Stimulated activated CD8-positive, alpha-beta memory T cell treated with anti-CD3 and anti-CD28 coated beads, Interleukin-15, amount 100 ng/mL, for 24 hours (primary cell): ENCODE results near the gene CCDC134.
"Not testable (repeated sequence)": the region's sequence is repeated elsewhere in the genome, so short reads cannot be mapped to it uniquely, and the experiment has no call there.

ENCODE experiments used
- DNase-seq: peaks from one replicate; pipeline ENCODE4 v3.0.0-alpha.2; 2020; ENCODE audit warnings: low read depth

CCDC134 gene

DNA sequence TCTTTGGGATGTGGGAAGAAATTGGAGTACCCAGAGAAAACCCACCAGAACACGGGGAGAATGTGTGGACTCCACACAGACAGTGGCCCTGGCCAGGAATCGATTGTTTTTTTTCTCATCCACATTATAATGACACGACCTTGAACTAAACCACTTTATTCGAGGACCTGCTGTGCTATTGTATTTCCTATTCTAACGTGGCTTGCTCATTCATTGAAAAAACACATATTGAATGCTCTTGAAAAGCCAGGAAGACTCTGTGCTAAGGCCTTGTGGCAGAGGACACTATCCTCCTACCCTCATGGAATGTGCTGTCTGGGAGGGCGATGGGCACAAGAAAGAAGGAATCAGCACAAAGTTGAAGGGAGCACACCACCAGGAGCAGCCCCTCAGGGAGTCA is 23.3 kb downstream of the CCDC134 start:
- DNase-seq = no peak

DNA sequence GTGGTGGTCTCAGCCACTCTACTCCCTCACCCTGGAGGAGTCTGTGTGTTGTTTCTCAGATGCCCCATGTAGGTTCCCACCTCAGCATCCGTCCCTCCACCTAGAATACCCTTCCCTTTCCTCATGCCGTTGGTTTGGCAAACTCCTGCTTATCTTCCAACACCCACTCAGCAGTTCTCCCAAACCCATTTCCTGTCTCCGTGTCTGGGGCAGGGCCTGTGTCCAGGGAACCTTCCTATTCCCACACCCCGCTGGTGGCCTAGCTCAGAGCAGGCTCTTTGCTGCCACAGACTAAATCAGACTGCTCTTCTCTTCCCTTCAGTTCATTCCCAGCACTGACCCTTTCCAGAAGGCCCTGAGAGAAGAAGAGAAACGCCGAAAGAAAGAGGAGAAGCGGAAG is 24.9 kb downstream of the CCDC134 start:
- DNase-seq = no peak

DNA sequence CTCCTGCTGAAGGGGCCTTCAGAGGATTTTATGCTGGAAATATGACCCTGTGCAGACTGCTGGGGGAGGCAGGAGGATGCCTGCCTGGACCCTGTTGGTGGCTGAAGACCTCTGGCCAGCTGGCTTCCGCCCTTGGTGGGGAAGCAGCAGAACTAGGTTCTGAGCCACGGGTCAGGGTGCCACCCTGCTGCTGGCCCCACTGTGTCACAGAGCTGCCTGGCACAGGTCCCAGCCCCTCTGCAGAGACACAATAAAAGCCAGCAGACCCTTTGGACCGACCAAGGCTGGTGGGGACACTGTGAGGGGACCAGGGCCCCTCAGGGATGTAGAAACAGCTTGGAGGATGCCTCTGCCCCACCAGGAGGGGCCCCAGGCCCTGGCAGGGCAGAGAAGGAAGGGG is 25.5 kb downstream of the CCDC134 start:
- no peak for DNase-seq

DNA sequence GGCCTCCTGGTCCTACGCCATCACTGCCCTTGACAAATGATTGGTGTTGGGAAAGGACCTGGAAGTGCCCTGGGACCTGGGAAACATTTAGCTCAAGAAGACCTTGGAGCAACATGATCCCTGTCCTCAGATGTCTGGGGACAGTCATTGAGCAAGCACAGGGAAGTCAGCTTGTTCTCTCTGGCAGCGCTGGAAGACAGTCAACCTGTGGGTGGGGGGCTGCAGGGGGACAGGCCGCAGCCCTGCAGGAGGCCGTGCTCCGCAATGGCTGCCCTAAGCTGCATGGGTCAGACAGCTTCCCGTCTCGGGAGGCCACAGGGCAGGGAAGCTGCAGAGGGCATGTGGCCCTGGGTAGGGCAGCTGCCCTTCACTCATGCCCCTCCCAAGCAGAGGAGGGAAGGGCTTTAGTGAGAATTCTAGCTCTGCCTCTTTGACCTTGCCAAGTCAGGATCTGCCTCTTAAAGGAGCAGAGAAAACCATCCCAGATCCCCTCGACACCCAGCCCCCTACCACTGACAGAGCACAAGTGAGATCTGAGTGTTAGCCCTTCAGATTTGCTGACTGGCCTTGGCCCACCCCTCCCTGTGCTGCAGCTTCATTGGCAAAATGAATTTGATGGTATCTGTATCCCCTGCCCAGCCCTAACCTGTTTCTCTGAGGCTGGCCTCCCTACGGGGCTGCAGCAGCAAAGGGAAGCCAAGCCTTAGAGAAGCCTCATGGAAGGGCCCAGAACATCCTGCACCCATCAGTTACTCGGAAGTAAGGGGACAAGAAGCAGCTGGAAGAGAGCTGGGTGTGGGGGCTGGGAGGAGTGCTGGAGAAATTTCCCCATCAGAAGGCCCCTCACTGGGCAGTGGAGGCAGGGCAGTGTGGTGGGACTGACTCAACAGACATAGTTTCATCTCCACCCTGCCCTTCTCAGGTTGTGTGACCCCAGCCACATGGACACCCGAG is 26.2 kb downstream of the CCDC134 start:
- DNase-seq = no peak

DNA sequence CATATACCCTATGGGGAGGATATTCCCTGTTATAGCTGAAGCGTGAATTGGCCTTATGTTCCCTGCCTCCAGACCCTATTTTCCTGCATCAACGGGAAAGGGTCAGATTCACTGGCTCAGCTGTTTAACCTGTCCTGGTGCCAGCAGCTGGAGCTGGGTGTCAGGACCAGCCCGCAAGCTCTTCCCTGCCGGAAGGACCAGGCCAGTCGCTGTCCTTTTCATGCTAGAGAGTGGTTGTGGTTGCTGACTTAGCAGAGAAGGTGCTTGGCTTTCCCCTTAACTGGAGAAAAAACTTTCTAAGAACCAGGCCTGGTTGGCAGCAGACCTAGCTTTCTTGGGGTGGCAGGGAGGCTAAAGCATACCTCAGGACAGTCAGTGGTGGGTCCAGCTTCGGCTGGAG is 27.2 kb downstream of the CCDC134 start:
- DNase-seq = no peak

DNA sequence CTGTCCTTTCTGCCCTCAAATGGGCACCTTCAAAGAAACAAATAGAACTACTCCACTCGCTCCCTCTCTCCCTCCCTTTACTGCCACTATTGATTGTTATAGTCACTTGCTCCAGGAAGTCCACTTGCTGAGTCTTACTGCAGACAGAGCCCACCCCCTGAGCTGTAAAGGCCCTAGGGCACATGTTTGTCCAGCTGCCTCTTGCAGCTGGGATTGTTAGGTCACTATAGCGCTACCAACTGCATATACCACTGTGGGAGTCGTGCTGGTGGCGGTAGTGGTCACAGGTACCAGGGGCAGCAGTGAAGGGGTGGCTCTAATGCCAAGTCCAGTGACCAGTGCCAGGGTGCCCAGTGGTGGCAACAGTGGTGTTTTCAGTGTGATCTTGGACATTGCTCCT is 28.0 kb downstream of the CCDC134 start:
- no peak for DNase-seq

DNA sequence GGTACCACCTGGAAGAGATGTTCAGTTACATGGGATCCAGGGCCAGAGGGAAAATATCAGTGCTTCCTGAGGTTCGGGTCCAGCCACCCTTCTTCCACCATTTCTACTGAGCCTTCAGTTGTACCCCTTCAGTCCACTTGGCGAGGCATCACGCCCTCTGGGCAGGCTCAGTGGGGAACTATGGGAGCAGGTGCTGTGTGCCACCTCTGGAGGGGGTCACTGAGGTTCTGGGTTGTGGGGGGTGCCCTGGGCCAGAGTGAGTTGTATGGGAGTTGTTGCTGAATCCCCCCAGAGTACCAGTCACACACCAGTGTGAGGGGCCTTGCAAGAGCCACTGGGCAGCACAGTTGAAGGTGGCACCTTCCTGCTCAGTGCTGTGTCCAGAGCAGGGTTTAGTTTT is 29.7 kb downstream of the CCDC134 start:
- DNase-seq = no peak

DNA sequence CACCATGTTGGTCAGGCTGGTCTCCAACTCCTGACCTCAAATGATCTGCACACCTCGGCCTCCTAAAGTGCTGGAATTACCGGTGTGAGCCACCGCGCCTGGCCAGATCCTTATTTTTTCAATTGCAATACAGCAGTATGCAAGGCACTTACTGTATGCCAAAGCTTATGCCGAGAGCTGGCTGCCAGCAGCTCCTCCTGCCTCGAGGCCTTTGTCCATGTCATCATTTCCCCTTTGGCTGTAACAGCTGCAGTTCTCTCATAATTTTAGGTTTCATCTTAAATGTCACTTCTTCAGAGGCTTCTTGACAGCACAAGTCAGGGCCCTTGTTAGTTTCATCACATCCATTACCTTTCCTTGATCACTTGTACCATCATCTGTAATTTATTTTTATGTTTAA is 30.9 kb downstream of the CCDC134 start:
- no peak for DNase-seq

DNA sequence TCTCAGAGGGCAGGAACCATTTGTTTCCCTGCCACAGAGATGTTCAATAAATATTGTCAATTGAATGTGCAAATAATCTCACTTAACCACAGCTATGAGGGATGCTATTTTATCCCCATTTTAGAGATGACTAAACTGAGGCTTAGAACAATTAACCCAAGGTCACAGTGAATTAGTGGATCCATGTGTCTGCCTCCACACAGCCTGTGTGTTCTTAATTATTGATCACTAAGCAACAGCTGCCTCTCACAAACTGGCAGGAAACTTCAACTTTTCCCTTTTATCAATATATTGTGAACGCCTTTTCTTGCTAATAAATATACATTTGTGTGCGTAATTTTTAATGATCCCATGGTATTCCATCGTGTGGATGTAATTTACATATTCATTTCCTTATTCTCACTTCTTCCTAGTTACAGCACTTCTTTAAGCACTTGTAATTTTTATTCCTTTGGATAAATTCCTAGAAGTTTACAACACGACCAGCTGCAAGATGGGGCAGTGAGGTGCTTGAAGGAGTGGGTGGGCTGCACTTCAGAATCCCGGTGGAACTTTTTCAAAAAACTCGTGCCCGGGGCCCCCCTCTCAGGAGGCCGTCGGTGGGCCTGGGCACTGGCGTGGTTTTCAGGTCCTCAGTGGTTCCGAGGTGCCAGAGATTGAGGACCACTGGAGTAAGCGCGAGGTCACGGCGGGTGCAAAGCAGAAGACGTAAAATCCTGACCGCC is 31.5 kb downstream of the CCDC134 start:
- DNase-seq = no peak

DNA sequence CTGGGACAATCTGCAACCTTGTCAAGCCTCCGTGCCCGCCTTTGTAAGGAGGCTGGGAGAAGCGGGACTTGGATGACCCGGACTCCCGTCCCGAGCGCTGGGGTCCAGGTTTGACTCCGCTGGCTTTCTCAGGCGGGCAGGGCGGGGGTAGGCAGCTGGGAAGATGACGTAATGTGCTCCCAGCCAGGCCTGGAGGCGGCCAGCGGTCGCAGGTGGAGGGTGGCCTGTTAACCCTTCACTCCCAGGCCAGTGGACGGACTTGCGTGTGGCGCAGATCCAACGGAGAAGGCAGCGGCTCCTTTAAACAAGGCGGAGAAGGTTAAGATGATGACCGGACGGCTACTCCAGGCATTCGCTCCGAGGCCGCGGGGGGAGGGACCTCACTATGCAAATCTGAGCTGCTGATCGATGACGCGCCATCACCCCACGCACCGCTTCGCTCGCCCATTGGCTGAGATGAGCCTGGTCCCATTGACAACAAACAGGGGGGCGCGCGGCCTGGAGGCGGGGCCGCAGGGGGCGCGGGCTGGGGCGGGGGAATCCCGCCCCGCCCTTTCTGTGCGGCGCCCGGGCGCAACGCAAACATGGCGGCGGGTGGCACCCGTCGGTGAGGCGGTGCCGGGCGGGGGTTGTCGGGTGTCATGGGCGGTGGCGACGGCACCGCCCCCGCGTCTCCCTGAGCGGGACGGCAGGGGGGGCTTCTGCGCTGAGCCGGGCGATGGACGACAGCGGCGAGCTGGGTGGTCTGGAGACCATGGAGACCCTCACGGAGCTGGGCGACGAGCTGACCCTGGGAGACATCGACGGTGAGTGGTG is 32.3 kb downstream of the CCDC134 start, which contains the start of gene SREBF2:
Gene SREBF2 (plus strand): TSS at position 553 of the 816 bp plus-strand sequence. CDS start 166 bp downstream, at position 719.
- DNase-seq = peak; percentile 97

DNA sequence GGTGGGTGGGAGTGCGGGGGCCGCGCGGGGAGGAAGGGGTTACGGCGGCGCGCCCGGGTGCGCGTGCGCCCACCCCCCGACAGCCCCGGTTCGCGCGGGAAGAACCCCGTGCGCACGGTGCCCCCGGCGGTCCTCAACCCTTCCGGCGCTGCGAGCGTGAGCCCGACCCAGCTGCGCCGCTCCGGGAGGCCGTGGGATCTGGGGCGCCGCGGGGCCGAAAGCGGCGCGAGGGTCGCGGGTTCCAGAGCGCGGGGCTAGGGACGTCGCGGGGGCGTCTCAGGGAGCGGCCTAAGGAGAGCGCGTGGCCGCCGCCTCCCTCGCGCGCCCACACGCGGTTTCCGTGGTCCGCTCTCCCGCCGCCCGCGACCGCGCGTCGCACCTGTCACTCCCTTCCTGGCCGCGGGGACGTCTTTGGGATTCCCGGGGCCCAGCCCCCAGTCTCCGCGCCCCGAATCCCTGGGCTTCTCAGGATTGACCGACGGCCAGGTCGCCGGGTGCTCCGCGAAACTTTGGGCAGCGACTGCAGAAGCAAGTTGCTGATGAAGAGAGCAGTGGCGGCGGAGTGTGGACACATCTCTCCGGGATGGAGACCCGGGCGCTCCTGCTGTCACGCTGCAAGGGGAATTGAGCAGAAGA is 33.0 kb downstream of the CCDC134 start:
- peak; percentile 17 for DNase-seq

DNA sequence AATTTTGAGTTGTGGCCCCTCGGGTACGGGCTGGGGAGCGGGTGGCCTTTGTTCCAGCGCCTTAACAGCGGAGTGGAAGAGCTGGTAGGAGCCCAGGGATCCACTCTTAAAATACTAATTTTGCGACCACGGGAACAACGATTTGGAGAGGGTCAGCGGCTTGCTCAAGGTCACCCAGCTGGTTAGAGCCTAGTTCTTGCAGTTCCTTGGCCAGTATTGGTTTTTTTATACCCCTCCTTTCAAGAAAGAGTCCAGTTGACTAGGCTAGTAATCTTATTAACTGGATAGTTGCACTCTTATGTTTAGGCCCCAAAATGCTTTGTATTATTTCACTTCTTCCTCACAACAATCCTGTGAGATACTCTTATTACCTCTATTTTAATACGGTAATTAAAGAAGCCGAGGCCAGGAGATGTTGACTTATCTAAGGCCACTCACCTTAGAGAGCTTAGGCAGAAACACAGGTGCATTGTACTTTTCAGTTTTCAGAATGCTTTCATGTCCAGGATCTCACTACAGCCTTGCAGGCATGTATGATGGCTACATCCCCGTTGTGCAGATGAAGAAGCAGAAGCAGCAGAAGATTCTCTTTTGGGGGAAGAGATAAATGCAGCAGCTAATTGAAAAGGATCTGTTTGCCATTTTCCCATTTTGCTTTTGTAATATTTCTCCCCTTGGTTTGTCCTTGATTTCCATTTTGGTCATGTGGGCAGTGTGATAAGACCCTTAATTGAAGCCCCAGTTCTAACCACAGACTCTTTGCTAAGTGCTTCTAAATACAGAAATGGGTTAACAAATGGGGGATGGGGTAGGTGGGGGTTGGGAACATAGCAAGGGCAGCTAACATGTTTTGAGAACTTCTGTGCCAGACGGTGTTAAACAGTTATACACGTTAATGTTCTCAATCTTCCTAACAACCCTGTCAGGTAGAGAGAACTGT is 33.8 kb downstream of the CCDC134 start:
- no peak for DNase-seq

DNA sequence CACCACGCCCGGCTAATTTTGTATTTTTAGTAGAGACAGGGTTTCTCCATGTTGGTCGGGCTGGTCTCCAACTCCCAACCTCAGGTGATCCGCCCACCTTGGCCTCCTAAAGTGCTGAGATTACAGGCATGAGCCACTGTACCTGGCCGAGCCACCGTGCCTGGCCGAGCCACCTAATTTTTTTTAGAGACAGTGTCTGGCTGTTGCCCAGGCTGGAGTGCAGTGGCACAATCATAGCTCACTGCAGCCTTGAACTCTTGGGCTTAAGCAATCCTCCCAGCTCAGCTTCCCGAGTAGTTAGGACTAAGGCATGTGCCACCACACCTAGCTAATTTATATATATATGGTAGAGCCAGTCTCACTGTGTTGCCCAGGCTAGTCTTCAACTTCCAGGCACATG is 35.0 kb downstream of the CCDC134 start:
- not testable (repeated sequence) for DNase-seq

DNA sequence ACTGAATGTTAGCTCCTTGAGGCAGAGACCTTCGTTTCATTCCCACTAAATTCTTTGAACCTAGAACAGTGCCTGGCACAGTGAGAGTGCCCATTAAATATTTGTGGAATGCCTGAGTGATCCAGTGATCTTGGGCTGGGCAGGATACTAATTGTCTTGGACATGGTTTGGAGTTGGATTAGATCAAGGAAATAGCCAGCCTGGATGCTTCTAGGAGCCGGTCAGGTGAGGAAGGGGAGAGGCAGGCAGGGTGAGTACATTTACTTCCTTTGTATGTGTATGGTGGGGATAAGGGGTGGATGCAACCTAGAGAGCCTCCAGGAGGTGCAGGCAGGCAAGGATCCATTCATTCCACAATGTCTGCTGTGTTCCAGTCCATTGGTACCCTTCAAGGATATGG is 36.1 kb downstream of the CCDC134 start:
- DNase-seq = no peak

DNA sequence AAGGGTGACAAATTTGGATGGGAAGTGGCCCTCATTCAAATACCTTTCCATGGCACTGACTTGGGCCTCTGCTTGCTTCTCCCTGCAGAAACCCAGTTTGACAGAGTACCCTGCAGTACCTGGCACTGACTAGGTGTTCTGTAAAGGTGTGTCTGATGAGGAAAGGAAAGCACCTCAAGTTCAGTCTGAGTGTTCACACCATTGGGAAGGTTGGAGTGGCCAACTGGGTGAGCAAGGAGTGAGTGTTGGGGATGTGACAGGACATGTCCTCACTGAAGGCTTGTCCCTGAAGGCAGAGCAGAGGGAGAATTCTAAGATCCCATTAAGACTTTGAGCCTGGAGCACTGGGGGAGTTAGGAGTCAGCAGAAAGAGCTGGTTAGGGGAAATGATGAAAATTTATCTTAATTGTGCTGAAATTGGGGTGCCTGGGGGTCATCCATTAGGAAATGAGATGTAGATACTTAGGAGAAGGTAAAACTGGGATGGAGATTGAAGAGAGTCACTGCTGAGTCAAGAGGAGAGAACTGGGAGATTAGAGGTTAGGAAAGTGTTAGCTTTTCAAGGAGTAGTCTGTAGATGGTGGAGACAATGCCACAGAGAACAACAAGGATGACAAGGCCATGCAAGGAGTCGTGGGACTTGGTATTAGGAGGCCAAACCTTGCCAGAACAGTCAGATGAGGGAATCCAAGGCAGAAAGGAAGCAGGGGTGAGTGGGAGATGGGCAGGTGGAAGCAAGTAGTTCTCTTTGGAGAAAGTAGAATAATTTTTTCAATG is 38.6 kb downstream of the CCDC134 start:
- DNase-seq = no peak

DNA sequence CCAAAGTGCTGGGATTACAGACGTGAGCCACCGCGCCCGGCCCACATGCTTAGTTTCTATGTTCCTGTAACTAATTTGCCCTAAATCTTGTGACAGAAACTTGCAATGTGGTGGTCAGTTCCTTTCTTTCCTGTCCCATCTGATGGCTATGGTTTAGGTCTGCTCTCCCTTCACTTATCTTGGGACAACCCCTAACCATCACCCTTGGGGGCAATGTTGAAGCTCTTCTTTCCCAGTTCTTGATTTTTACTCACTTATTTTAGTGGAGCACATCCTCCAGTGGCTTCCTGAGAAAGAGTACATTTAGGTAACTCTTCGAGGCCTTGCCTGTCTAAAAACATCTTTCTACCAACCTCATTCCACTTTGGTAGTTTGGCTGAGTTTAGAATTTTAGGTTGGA is 39.7 kb downstream of the CCDC134 start:
- no peak for DNase-seq

DNA sequence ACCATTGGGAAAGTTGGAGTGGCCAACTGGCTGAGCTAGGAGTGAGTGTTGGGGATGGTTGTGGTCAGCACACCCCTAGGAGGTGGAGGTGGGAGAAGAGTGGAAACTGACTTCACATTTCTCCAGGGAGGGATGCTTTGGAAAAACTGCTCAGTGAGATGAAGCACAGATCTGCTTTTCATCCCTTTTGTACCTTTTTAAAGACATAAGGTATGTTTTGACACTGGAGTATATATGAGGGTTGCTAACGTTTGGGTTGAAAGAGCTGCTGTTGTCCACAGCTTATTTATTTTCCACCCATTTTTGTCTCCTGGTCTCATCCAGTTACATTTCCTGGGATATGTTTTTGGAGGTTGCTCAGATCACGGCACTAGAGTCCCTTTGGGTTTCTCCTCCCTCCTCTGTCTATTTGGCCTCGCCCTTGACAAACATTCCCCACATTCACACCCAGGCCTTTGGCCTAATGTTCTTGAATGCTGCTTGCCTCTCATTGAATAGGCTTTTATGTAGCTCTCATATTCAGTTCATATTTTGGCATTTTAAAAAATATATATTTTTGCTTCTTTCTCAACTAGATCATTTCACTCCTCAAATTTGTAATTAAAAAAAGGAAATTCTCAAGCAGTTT is 40.7 kb downstream of the CCDC134 start:
- DNase-seq = no peak

DNA sequence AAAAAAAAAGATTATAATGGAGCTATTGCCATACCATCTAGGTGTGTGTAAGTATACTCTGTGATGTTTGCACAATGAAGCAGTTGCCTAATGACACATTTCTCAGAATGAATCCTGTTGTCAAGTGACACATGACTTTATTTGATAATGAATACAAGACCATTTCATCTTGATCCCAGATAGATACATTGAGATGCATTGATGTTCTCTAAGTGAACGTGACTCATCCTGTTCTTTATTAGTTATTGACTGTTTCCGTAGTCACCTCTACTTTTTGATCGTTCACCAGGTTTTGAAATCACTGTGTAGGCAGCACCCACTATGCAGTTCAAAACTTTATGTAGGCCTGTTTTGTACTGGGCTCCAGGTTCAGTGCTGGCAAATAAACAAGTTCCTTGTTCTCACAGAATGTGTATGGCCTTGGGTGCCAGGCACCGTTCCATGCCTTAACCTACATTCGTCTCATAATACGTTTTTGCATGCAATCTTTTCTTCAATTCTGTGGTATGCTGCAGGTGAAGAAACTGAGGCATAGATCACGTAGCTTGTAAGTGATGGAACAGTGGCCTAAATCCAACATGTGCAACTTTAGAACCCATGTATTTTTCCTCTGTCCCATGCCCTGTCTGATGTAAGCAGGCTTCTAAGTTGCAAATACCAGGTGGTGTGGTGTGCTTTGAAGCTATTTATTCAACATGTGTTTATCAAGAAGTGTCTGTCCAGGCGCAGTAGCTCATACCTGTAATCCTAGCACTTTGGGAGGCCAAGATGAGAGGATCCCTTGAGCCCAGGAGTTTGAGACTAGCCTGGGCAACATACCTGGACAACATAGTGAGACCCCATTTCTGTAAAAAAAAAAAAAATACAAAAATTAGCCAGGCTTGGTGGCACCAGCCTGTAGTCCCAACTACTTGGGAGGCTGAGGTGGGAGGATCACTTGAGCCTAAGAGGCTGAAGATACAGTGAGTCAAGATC is 42.8 kb downstream of the CCDC134 start:
- DNase-seq = no peak
